ENCODE measurements around the gene MUC15. TPM values are rescaled to one million over a fixed set of nuclear protein-coding genes. Genes with fewer than 3 reads are reported as not detected.
A peak's percentile ranks its signal among the peaks of the same experiment; 100 is the strongest.

Gene MUC15
- total RNA-seq, 1 experiment from 2014 or later: not detected

DNA sequence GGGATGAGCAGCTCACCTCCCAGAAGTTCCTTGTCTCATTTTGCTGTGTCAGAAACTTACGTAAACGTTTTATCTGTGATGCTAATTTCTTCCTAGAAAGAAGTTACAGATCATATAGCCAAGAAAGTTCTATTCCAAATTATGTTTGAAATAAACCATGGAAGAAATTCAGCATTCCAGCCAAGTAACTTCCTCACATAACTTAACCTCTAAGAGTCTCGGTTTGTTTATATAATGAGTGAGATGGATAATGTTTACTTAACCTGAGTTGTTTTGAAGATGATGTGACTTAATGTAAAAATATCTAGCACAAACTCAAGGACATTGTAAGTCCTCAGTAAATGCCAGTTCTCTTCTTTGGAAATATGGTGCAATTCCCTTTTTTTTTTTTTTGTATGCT, 8.9 kb upstream of the MUC15 start (continued):
- TF ChIP-seq, protein P1, sequence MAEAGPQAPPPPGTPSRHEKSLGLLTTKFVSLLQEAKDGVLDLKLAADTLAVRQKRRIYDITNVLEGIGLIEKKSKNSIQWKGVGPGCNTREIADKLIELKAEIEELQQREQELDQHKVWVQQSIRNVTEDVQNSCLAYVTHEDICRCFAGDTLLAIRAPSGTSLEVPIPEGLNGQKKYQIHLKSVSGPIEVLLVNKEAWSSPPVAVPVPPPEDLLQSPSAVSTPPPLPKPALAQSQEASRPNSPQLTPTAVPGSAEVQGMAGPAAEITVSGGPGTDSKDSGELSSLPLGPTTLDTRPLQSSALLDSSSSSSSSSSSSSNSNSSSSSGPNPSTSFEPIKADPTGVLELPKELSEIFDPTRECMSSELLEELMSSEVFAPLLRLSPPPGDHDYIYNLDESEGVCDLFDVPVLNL (CRISPR knock-in tag; IDR thresholded peaks at IDR 0.05; ENCODE audit: borderline replicate concordance, low read depth): no peak

DNA sequence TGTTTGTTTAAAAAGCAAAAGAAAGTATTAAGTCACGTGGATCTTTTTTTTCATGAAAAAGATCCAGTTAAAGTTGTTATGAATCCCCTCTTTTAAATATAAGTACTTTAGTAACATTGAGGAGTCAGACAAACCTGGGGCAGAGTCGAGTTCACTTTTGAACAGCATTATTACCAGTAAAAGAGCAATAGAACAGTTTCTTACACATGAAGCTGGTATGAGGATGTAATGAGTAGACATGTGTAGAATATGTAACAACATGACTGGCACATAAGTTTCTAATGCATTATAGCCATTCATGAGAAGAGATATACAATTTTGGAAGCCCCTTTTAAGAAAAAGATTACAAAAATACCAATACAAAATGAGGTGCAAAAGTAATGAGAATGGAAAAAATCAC, 7.6 kb upstream of the MUC15 start:
- Mint-ChIP-seq H3K4me1 (peaks cover 17% of the 10 kb centered on the region), H3K36me3 (no peaks in the 10 kb centered on the region), H3K4me3 (no peak overlapping the region), H3K27ac (no peak overlapping the region), H3K27me3 (ENCODE audit: low read depth) (no peaks in the 10 kb centered on the region), H3K9me3 (no peaks in the 10 kb centered on the region)
- no peak for TF ChIP-seq FOXJ3 (CRISPR knock-in tag; IDR thresholded peaks at IDR 0.05; ENCODE audit: borderline replicate concordance)
- TF ChIP-seq, protein P2, sequence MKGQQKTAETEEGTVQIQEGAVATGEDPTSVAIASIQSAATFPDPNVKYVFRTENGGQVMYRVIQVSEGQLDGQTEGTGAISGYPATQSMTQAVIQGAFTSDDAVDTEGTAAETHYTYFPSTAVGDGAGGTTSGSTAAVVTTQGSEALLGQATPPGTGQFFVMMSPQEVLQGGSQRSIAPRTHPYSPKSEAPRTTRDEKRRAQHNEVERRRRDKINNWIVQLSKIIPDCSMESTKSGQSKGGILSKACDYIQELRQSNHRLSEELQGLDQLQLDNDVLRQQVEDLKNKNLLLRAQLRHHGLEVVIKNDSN (CRISPR knock-in tag; IDR thresholded peaks at IDR 0.05): no peak
- TF ChIP-seq, protein P3, sequence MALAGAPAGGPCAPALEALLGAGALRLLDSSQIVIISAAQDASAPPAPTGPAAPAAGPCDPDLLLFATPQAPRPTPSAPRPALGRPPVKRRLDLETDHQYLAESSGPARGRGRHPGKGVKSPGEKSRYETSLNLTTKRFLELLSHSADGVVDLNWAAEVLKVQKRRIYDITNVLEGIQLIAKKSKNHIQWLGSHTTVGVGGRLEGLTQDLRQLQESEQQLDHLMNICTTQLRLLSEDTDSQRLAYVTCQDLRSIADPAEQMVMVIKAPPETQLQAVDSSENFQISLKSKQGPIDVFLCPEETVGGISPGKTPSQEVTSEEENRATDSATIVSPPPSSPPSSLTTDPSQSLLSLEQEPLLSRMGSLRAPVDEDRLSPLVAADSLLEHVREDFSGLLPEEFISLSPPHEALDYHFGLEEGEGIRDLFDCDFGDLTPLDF (CRISPR knock-in tag; IDR thresholded peaks at IDR 0.05): no peak
- ATAC-seq (no peak), DNase-seq (ENCODE audit: low spot score) (no peak)
- CTCF ChIA-PET: no interaction called here
- POLR2A ChIA-PET: no interaction called here

DNA sequence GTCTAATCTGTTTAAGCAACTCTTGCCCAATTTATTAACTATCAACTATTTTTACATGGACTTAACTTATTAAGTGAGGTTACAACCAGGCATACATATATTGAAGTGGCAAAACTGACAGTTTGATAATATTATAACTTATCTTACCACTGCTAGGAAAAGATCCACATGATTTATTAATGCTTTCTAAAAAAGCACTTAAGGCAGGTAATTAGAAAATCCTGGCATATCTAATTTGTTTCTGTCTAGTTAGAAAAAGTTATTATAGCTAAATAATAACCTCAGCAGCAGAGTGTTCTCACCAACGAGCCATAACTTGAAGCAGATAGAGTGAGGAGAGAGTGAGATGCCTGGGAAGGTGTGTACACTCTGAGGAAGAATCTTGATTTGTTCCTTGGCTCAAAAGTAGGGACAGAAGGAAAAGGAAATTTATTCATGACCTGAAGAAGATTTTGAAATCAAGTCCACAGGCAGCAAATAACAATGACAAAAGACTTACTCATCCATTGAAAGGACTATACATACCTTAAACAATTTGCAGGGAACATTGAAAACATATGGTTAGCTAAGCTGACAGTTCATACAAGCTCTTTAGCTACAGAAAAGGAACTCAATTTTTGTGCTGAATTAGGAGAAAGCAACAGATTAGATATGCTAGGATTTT, 7.1 kb upstream of the MUC15 start:
- ATAC-seq: peak; percentile 51
- Mint-ChIP-seq H3K27me3 (ENCODE audit: low read depth) (no peaks in the 10 kb centered on the region), H3K4me3 (no peak overlapping the region), H3K9me3 (no peaks in the 10 kb centered on the region), H3K4me1 (peaks cover 17% of the 10 kb centered on the region), H3K27ac (no peak overlapping the region), H3K36me3 (no peaks in the 10 kb centered on the region)
- ChIA-PET POLR2A (no interaction called here), CTCF (no interaction called here)
- no peak for DNase-seq (ENCODE audit: low spot score)
- TF ChIP-seq, protein P4, sequence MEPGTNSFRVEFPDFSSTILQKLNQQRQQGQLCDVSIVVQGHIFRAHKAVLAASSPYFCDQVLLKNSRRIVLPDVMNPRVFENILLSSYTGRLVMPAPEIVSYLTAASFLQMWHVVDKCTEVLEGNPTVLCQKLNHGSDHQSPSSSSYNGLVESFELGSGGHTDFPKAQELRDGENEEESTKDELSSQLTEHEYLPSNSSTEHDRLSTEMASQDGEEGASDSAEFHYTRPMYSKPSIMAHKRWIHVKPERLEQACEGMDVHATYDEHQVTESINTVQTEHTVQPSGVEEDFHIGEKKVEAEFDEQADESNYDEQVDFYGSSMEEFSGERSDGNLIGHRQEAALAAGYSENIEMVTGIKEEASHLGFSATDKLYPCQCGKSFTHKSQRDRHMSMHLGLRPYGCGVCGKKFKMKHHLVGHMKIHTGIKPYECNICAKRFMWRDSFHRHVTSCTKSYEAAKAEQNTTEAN (CRISPR knock-in tag; IDR thresholded peaks at IDR 0.05): no peak
- TF ChIP-seq, protein P5, sequence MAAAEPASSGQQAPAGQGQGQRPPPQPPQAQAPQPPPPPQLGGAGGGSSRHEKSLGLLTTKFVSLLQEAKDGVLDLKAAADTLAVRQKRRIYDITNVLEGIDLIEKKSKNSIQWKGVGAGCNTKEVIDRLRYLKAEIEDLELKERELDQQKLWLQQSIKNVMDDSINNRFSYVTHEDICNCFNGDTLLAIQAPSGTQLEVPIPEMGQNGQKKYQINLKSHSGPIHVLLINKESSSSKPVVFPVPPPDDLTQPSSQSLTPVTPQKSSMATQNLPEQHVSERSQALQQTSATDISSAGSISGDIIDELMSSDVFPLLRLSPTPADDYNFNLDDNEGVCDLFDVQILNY (CRISPR knock-in tag; IDR thresholded peaks at IDR 0.05): no peak
- TF ChIP-seq, protein P6, sequence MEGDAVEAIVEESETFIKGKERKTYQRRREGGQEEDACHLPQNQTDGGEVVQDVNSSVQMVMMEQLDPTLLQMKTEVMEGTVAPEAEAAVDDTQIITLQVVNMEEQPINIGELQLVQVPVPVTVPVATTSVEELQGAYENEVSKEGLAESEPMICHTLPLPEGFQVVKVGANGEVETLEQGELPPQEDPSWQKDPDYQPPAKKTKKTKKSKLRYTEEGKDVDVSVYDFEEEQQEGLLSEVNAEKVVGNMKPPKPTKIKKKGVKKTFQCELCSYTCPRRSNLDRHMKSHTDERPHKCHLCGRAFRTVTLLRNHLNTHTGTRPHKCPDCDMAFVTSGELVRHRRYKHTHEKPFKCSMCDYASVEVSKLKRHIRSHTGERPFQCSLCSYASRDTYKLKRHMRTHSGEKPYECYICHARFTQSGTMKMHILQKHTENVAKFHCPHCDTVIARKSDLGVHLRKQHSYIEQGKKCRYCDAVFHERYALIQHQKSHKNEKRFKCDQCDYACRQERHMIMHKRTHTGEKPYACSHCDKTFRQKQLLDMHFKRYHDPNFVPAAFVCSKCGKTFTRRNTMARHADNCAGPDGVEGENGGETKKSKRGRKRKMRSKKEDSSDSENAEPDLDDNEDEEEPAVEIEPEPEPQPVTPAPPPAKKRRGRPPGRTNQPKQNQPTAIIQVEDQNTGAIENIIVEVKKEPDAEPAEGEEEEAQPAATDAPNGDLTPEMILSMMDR (IDR thresholded peaks at IDR 0.05): no peak

DNA sequence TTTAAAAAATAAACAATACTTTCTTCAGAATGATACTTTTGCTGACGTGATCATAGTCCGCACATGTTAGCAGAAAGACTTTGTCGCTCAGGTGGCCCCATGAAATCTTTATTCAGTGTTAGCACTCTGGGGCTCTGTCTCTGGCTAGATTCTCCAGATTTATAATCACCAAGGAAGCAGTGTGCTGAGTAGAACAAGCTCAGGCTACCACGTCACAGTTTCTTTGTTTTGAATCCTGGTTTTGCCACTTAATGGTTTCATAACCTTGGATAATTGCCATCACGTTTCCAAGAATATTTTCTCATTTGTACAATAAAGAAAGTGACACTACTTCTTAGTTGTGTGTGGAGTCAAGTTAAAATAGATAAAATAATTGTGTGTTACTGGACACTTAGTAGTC, 3.9 kb upstream of the MUC15 start:
- TF ChIP-seq NR3C1 (CRISPR knock-in tag; conservative IDR thresholded peaks at IDR 0.05; ENCODE audit: low read depth) (no peak), ZNF121 (CRISPR knock-in tag; IDR thresholded peaks at IDR 0.05) (no peak), GRHL2 (CRISPR knock-in tag; IDR thresholded peaks at IDR 0.05; ENCODE audit: insufficient replicate concordance, severe bottlenecking) (no peak), SP1 (CRISPR knock-in tag; conservative IDR thresholded peaks at IDR 0.05) (no peak), IRF2 (CRISPR knock-in tag; IDR thresholded peaks at IDR 0.05; ENCODE audit: borderline replicate concordance, low read depth) (no peak), NR2C2 (CRISPR knock-in tag; IDR thresholded peaks at IDR 0.05) (no peak)
- TF ChIP-seq, protein P7, sequence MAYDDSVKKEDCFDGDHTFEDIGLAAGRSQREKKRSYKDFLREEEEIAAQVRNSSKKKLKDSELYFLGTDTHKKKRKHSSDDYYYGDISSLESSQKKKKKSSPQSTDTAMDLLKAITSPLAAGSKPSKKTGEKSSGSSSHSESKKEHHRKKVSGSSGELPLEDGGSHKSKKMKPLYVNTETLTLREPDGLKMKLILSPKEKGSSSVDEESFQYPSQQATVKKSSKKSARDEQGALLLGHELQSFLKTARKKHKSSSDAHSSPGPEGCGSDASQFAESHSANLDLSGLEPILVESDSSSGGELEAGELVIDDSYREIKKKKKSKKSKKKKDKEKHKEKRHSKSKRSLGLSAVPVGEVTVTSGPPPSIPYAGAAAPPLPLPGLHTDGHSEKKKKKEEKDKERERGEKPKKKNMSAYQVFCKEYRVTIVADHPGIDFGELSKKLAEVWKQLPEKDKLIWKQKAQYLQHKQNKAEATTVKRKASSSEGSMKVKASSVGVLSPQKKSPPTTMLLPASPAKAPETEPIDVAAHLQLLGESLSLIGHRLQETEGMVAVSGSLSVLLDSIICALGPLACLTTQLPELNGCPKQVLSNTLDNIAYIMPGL (CRISPR knock-in tag; IDR thresholded peaks at IDR 0.05): no peak
- TF ChIP-seq, protein P8, sequence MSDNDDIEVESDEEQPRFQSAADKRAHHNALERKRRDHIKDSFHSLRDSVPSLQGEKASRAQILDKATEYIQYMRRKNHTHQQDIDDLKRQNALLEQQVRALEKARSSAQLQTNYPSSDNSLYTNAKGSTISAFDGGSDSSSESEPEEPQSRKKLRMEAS (CRISPR knock-in tag; IDR thresholded peaks at IDR 0.05): no peak
- Mint-ChIP-seq H3K4me1 (peaks cover 37% of the 10 kb centered on the region), H3K36me3 (no peaks in the 10 kb centered on the region), H3K9me3 (no peaks in the 10 kb centered on the region), H3K27me3 (ENCODE audit: low read depth) (no peaks in the 10 kb centered on the region), H3K27ac (no peak overlapping the region), H3K4me3 (no peak overlapping the region)
- DNase-seq (ENCODE audit: low spot score) (no peak), ATAC-seq (no peak)
- ChIA-PET CTCF (no interaction called here), POLR2A (no interaction called here)
